ENCODE data around the gene CDHR3. TPM values are rescaled to one million over a fixed set of nuclear protein-coding genes. Genes with fewer than 3 reads are reported as not detected.

Gene CDHR3
- total RNA-seq, 1 donor from 2014 or later, result 1.1 TPM

DNA sequence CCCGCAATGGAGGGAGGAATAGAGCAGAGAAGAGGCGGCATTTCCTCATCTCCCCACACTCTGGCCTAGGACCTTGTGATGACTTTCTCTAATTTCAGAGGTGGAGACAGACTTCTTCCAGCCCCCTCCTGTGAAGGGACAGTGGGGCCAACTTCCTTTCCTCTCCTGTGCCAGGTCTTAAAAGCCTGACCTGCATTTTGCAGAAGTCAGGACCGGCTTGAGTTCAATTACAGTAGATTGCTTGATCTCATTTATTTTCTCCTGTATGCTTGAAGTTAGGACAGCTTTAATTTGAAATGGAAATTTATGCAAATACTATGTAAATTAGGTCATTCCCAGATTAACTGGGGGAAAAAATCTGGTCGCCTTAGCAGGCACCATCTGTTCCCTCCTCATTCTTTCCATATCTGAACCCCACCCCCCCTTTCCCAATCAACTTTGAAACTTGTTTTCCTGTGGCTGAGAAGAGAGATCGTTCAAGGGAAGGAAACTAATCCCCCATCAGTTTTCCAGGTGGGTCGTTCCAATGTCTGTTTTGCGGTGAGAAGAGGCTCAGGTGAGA lies 92.0 kb downstream of the CDHR3 start:
- H3K27me3 ChIP-seq (ENCODE audit: control insufficient read depth, insufficient read depth, low read length), result no peaks in the 10 kb centered on the region
- no peak for FAIRE-seq
- H3K36me3 ChIP-seq (ENCODE audit: control insufficient read depth, insufficient read depth, low read length), result no peaks in the 10 kb centered on the region
- DNase-seq (ENCODE audit: low read depth), result no peak
- no peak overlapping the region for H3K4me3 ChIP-seq (ENCODE audit: low read depth, low read length)
- TF ChIP-seq, protein P1, sequence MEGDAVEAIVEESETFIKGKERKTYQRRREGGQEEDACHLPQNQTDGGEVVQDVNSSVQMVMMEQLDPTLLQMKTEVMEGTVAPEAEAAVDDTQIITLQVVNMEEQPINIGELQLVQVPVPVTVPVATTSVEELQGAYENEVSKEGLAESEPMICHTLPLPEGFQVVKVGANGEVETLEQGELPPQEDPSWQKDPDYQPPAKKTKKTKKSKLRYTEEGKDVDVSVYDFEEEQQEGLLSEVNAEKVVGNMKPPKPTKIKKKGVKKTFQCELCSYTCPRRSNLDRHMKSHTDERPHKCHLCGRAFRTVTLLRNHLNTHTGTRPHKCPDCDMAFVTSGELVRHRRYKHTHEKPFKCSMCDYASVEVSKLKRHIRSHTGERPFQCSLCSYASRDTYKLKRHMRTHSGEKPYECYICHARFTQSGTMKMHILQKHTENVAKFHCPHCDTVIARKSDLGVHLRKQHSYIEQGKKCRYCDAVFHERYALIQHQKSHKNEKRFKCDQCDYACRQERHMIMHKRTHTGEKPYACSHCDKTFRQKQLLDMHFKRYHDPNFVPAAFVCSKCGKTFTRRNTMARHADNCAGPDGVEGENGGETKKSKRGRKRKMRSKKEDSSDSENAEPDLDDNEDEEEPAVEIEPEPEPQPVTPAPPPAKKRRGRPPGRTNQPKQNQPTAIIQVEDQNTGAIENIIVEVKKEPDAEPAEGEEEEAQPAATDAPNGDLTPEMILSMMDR (IDR thresholded peaks at IDR 0.05; ENCODE audit: insufficient read depth, low read length, severe bottlenecking), result no peak

DNA sequence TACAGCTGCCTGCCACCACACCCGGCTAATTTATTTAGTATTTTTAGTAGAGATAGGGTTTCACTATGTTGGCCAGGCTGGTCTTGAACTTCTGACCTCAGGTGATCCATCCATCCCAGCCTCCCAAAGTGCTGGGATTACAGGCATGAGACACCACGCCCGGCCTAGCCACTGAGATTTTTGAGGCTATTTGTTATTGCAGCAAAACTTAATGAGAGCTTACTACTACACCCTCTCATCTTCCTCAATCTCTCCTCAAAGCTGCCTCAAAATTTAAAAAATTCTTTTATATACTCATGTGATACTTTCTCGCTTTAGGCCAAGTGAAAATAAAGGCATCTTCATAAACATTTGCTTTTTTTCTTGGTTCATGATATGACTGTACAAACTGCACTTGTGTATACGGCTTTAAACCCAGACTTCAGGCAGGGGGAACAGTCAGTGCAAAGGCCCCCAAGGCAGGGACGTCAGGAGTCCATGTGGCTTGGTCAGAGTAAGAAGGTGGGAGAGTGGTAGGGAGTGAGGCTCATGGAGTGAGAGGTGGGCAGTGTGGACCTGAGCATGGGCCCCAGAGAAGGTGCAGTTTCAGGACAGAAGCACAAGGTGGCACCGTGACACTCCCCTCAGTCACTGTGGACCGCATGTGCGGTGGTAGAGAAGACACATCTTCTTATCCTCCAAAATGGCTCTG lies 93.6 kb downstream of the CDHR3 start:
- Histone ChIP-seq H3K4me3 (ENCODE audit: low read depth, low read length) (no peak overlapping the region), H3K36me3 (ENCODE audit: control insufficient read depth, insufficient read depth, low read length) (no peaks in the 10 kb centered on the region), H3K27me3 (ENCODE audit: control insufficient read depth, insufficient read depth, low read length) (no peaks in the 10 kb centered on the region)
- FAIRE-seq (no peak), DNase-seq (ENCODE audit: low read depth) (peak; percentile 65)
- TF ChIP-seq, protein P1 (IDR thresholded peaks at IDR 0.05; ENCODE audit: insufficient read depth, low read length, severe bottlenecking), result peak; percentile 94

DNA sequence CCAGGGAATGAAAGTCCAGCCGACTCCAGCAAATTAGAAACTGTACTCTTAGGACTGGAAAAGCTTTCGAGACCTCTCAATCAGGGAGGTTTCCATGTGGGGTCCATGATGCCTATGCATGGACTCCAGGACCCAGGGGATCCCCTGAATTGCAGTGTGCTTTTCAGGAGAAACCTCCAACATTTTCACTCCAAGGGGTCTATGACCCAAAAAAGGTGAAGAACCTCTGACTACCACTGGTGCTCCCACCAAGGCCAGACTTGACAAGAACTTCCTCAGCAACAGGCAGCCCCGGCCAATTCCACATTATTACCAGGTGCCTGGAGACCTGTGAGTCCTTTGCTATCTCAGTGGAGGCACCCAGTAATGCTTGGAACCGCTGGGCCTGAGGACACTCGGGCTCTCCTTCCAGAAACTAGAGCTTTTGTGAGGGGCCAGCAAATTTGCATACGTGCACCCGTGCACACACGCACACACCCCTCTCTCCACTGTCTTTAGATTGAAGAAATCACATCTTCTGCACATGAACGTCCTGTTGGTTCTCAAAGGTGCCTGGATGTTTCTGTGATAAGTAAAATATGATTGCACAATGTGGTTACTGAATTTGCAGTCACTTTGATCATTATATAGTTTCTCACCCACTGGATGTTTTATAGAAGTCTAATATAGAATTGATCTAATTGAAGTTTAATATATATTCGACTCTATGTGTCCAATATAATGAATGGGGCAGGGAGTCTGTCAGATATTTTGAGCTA lies 94.3 kb downstream of the CDHR3 start:
- no peaks in the 10 kb centered on the region for H3K27me3 ChIP-seq (ENCODE audit: control insufficient read depth, insufficient read depth, low read length)
- H3K4me3 ChIP-seq (ENCODE audit: low read depth, low read length), result no peak overlapping the region
- no peaks in the 10 kb centered on the region for H3K36me3 ChIP-seq (ENCODE audit: control insufficient read depth, insufficient read depth, low read length)
- TF ChIP-seq, protein P1 (IDR thresholded peaks at IDR 0.05; ENCODE audit: insufficient read depth, low read length, severe bottlenecking), result no peak
- FAIRE-seq (no peak), DNase-seq (ENCODE audit: low read depth) (no peak)

DNA sequence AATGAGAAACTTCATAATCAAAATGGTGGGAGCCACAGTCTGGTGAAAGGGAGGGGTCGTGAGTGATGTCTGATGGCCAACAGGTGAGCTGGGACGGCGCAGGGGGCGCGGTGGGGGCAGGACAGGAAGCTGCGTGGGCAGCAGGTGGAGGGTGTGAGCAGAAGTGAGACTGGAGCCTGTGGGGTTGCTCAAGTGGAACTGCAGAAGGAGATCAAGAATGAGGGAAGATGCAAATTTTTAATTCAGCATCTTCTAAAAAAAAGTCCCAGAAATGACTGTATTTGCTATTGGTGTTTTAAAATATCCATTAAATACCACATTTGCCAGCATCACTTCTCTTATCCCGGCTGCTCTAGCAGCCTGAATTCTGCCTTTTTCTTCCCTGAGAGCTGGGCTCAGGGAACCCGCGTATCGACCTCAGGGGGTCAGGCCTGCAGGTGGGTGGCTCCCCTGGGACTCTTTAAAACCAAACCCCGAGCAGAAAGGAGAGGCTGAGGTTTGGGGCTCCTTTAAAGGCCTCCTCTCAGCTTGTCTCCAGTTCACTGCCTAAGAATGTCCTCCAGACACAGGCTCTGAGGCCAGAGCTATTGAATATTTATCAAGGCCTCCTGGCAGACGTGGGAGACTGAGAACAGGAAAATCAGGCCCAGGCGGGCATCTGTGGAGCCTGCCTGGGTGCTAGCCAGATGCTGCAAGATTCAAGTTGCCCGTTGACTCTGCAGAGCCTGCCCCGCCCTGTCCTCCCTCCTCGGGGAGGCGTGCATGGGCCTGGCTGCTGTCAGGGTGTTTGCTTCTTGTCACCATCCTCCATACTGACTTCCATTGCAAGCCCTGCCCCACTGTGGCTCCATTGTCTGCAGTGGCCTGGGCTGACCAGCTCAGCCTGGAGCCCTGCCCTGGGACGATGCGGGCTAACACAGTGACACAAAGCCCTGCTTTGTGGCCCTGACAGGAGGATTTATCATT lies 95.2 kb downstream of the CDHR3 start:
- Histone ChIP-seq H3K27me3 (ENCODE audit: control insufficient read depth, insufficient read depth, low read length) (no peaks in the 10 kb centered on the region), H3K4me3 (ENCODE audit: low read depth, low read length) (no peak overlapping the region), H3K36me3 (ENCODE audit: control insufficient read depth, insufficient read depth, low read length) (no peaks in the 10 kb centered on the region)
- DNase-seq (ENCODE audit: low read depth) (peak; percentile 92), FAIRE-seq (peak; percentile 36)
- TF ChIP-seq, protein P1 (IDR thresholded peaks at IDR 0.05; ENCODE audit: insufficient read depth, low read length, severe bottlenecking), result no peak

DNA sequence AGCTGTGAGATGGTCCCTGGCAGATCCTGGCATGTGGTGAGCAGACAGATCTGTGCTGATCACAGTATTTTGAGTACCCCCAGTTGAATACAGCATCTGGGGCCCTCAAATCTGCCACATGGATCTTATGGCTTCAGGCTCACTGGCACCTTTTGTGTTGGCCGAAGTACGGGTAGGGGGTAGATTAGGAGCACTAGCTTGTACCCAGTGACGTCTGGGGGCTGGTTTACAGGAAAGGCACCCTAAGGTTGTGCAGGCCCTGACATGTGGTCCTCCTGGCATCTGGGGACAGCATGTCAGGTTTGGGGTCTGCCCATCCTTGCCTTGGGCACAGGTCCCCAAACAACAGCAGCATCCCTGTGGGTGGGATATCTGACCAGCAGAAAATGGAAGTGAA lies 95.9 kb downstream of the CDHR3 start:
- TF ChIP-seq, protein P1 (IDR thresholded peaks at IDR 0.05; ENCODE audit: insufficient read depth, low read length, severe bottlenecking), result no peak
- DNase-seq (ENCODE audit: low read depth) (no peak), FAIRE-seq (no peak)
- Histone ChIP-seq H3K4me3 (ENCODE audit: low read depth, low read length) (no peak overlapping the region), H3K27me3 (ENCODE audit: control insufficient read depth, insufficient read depth, low read length) (no peaks in the 10 kb centered on the region), H3K36me3 (ENCODE audit: control insufficient read depth, insufficient read depth, low read length) (no peaks in the 10 kb centered on the region)
